PC-3 (cell line): Measurements from ENCODE around the gene COG3. TPM values are rescaled to one million over a fixed set of nuclear protein-coding genes. Genes with fewer than 3 reads are reported as not detected.

ENCODE experiments used
- ATAC-seq: fragments of 200-7000 bp; cut with Tn5 transposase; 2 replicates; pipeline ENCODE4 v1.9.1; 2020; ENCODE audit warnings: mild to moderate bottlenecking, moderate library complexity
- BruUV-seq: library from RNA; stranded (reverse); fragments of 400-500 nt; replicated peaks from 2 replicates; lab custom pipeline; 2021; lab: Mats Ljungman, UMichigan
- CTCF ChIA-PET: fragments of 300-600 bp; sonication (Branson Sonifier 250); formaldehyde crosslinking; loops from one replicate; lab custom pipeline; 2022; ENCODE audit warnings: antibody characterized with exemption; lab: Charles Lee
- POLR2A ChIA-PET: fragments of 300-600 bp; sonication (Branson Sonifier 250); formaldehyde crosslinking; loops from one replicate; lab custom pipeline; 2022; ENCODE audit warnings: antibody characterized with exemption; ENCODE audit not compliant: unreplicated experiment; lab: Charles Lee
- DNase-seq: peaks from one replicate; pipeline ENCODE4 v3.0.0-alpha.2; 2015
- H2AFZ ChIP-seq: fragments of 300-600 bp; sonication (generic); 2 replicates; pipeline ENCODE4 v1.6.0; 2016; ENCODE audit warnings: antibody characterized with exemption, low read length
- H3F3A ChIP-seq: fragments of 300-600 bp; sonication (generic); one replicate; pipeline ENCODE4 v1.6.0; 2017; ENCODE audit warnings: antibody characterized with exemption, low read length, control low read depth, mild to moderate bottlenecking; ENCODE audit not compliant: unreplicated experiment
- H3K27ac ChIP-seq: fragments of 300-600 bp; sonication (generic); 2 replicates; pipeline ENCODE4 v1.5.1; 2016; ENCODE audit warnings: mild to moderate bottlenecking, low read length
- H3K27me3 ChIP-seq: fragments of 300-600 bp; sonication (generic); 2 replicates; pipeline ENCODE4 v1.6.1; 2016; ENCODE audit warnings: low read length, mixed read lengths
- H3K36me3 ChIP-seq: fragments of 300-600 bp; sonication (generic); 2 replicates; pipeline ENCODE4 v1.6.1; 2016; ENCODE audit warnings: low read depth, mixed run types, low read length, mixed read lengths
- H3K4me1 ChIP-seq: fragments of 300-600 bp; sonication (generic); 2 replicates; pipeline ENCODE4 v1.5.1; 2016; ENCODE audit warnings: low read length; ENCODE audit not compliant: insufficient read depth
- H3K4me2 ChIP-seq: fragments of 300-600 bp; sonication (generic); 2 replicates; pipeline ENCODE4 v1.6.0; 2016; ENCODE audit warnings: low read length
- H3K4me3 ChIP-seq: fragments of 300-600 bp; sonication (generic); 2 replicates; pipeline ENCODE4 v1.5.1; 2016; ENCODE audit warnings: mild to moderate bottlenecking, low read length, mixed read lengths
- H3K79me2 ChIP-seq: fragments of 300-600 bp; sonication (generic); 2 replicates; pipeline ENCODE4 v1.6.1; 2017; ENCODE audit warnings: low read length, mixed read lengths
- H3K9ac ChIP-seq: fragments of 300-600 bp; sonication (generic); 2 replicates; pipeline ENCODE4 v1.6.0; 2016; ENCODE audit warnings: mild to moderate bottlenecking, low read length
- H3K9me2 ChIP-seq: fragments of 300-600 bp; sonication (generic); replicated peaks from 2 replicates; pipeline ENCODE4 v1.6.1; 2016; ENCODE audit warnings: mixed run types, low read length, mixed read lengths
- H3K9me3 ChIP-seq: fragments of 300-600 bp; sonication (generic); 2 replicates; pipeline ENCODE4 v1.6.1; 2016; ENCODE audit warnings: low read length, mixed read lengths
- H4K20me1 ChIP-seq: fragments of 300-600 bp; sonication (generic); 2 replicates; pipeline ENCODE4 v1.6.1; 2016; ENCODE audit warnings: low read length, mixed read lengths
- CTCF ChIP-seq: fragments of 300-600 bp; sonication (generic); conservative IDR thresholded peaks from 2 replicates; pipeline ENCODE4 v1.5.1; 2017; ENCODE audit warnings: antibody characterized with exemption, low read depth, mild to moderate bottlenecking, low read length
- EZH2 ChIP-seq: fragments of 300-600 bp; sonication (generic); IDR thresholded peaks from one replicate; pipeline ENCODE4 v1.6.1; 2017; ENCODE audit warnings: antibody characterized with exemption, mild to moderate bottlenecking, low read length; ENCODE audit not compliant: unreplicated experiment
- EZH2phosphoT487 ChIP-seq: fragments of 300-600 bp; sonication (generic); IDR thresholded peaks from 2 replicates; pipeline ENCODE4 v1.6.1; 2018; ENCODE audit warnings: mild to moderate bottlenecking, antibody characterized with exemption, low read length, borderline replicate concordance
- intact Hi-C: fragments of 100-400 bp; cut with micrococcal nuclease; formaldehyde crosslinking; loops from 2 replicates; pipeline ENCODE4 v1.9.0; 2023
- total RNA-seq: library from RNA; depleted of rRNA; stranded (reverse); fragments of >200 nt; gene quantifications from 2 replicates; pipeline ENCODE4 v1.2.3, GENCODE V29; 2014

Gene COG3
- total RNA-seq, 1 experiment from 2014 or later: 28.8 TPM

- no peak for TF ChIP-seq CTCF
- TF ChIP-seq EZH2: no peak
- no peak for TF ChIP-seq EZH2phosphoT487
- peaks cover 9% of the 10 kb centered on the region for H3F3A ChIP-seq
- no peak overlapping the region for H3K9ac ChIP-seq
- no peak overlapping the region for H2AFZ ChIP-seq
- no peaks in the 10 kb centered on the region for H3K9me3 ChIP-seq
- no peaks in the 10 kb centered on the region for H3K27me3 ChIP-seq
- ATAC-seq (peak; percentile 65), DNase-seq (peak; percentile 5)
- no peaks in the 10 kb centered on the region for H4K20me1 ChIP-seq
- CTCF ChIA-PET: no interaction called here
- POLR2A ChIA-PET: no interaction called here
- no peak overlapping the region for H3K4me3 ChIP-seq
- peak overlapping the region; percentile 13; the same call in 1 of the 2 replicates for H3K4me2 ChIP-seq
- H3K27ac ChIP-seq: no peak overlapping the region
- no TSS peak for BruUV-seq
- peaks cover 10% of the 10 kb centered on the region; the same call in 1 of the 2 replicates for H3K36me3 ChIP-seq
- no peaks in the 10 kb centered on the region for H3K79me2 ChIP-seq
- intact Hi-C loops: no loop called here
- peaks cover 22% of the 10 kb centered on the region for H3K4me1 ChIP-seq
- no peaks in the 10 kb centered on the region for H3K9me2 ChIP-seq
Measured at GRCh38 chr13:45481688-45482087, 16.9 kb downstream of the COG3 start.

DNA sequence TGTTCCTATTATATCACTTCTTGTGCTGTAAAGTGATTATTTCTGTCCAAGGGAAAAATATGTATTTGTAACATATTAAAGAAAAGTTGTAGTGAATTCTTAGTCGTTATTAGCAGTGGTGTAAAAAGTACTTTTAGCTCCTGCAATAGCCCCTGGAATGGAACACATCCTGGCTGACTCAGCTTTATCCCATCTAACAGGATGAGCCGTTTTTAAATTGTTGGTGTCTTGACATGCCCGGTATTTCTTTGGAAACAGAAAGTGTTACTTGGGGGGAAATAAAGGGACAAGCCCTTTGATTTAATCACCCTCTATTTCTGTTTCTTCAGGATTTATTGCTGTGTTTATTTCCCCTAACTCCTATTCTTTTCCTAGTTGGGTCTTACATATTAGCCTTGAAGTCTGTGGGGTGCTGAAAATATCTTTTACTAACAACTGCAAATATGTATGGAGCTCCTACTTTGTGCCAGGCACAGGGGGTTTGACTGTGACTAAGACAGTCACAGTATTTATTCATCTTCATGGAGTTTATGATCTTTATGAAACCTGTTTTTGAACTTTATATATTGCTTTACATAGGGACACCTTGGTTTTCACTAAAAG, 17.9 kb downstream of the COG3 start:
- Histone ChIP-seq H3F3A (peaks cover 9% of the 10 kb centered on the region), H3K9me3 (no peaks in the 10 kb centered on the region), H3K9ac (no peak overlapping the region), H3K4me2 (peak overlapping the region; percentile 46), H3K9me2 (no peaks in the 10 kb centered on the region), H3K27me3 (no peaks in the 10 kb centered on the region), H4K20me1 (no peaks in the 10 kb centered on the region), H3K4me3 (peak overlapping the region; percentile 13; the same call in 1 of the 2 replicates), H2AFZ (no peak overlapping the region), H3K36me3 (peaks cover 10% of the 10 kb centered on the region; the same call in 1 of the 2 replicates), H3K4me1 (peaks cover 22% of the 10 kb centered on the region), H3K79me2 (no peaks in the 10 kb centered on the region), H3K27ac (peak overlapping the region; percentile 11)
- intact Hi-C loops: no loop called here
- BruUV-seq: no TSS peak
- CTCF ChIA-PET: interaction anchor here (0.7 kb wide), 1 partner anchor 644 kb away, joined by 3 read pairs; no protein-coding TSS in a partner anchor
- POLR2A ChIA-PET: no interaction called here
- peak; percentile 35 for DNase-seq
- TF ChIP-seq EZH2 (no peak), CTCF (no peak), EZH2phosphoT487 (no peak)
- peak; percentile 69 for ATAC-seq

GRCh38 chr13:45487604-45488003, 22.9 kb downstream of the COG3 start:
- DNase-seq (no peak), ATAC-seq (no peak)
- ChIA-PET CTCF (interaction anchor here (0.6 kb wide), 1 partner anchor 23 kb away, joined by 3 read pairs; no protein-coding TSS in a partner anchor), POLR2A (no interaction called here)
- no peaks in the 10 kb centered on the region for H3K79me2 ChIP-seq
- H3K9me2 ChIP-seq: no peaks in the 10 kb centered on the region
- no peak overlapping the region for H3K27ac ChIP-seq
- no peaks in the 10 kb centered on the region for H4K20me1 ChIP-seq
- intact Hi-C loops: no loop called here
- no peaks in the 10 kb centered on the region for H3K27me3 ChIP-seq
- H3K9me3 ChIP-seq: no peaks in the 10 kb centered on the region
- no peak overlapping the region for H3K9ac ChIP-seq
- no peaks in the 10 kb centered on the region for H3F3A ChIP-seq
- no TSS peak for BruUV-seq
- TF ChIP-seq EZH2phosphoT487 (no peak), CTCF (no peak), EZH2 (no peak)
- no peak overlapping the region for H2AFZ ChIP-seq
- peaks cover 7% of the 10 kb centered on the region for H3K4me1 ChIP-seq
- H3K4me3 ChIP-seq: no peak overlapping the region
- H3K36me3 ChIP-seq: peaks cover 17% of the 10 kb centered on the region
- H3K4me2 ChIP-seq: no peak overlapping the region
